CD14-positive monocyte (primary cell): Measurements from ENCODE around the gene NXF3. TPM values are rescaled to one million over a fixed set of nuclear protein-coding genes. Genes with fewer than 3 reads are reported as not detected.
"Not testable (repeated sequence)": the region's sequence is repeated elsewhere in the genome, so short reads cannot be mapped to it uniquely, and the experiment has no call there.

ENCODE experiments used
- DNase-seq, 3 donors: peaks; one replicate each; pipeline ENCODE4 v3.0.0-alpha.2; 2011 to 2022
- H2AFZ ChIP-seq: 2 replicates; pipeline ENCODE4 v1.6.0; 2012; ENCODE audit warnings: mild to moderate bottlenecking, low read depth, low read length, inconsistent platforms; ENCODE audit not compliant: insufficient read depth, poor library complexity, severe bottlenecking
- H3K27ac ChIP-seq, 2 donors: 1 replicate in 1 of 2; 2 replicates in 1 of 2; pipeline ENCODE4 v1.5.1; 2012 to 2013; ENCODE audit warnings: low read length in 2 of 2, control low read depth in 1 of 2, inconsistent platforms in 1 of 2, low read depth in 1 of 2, mild to moderate bottlenecking in 1 of 2
- H3K27me3 ChIP-seq, 2 donors: one replicate each; pipeline versions ENCODE4 v1.6.0 to v1.6.1; 2011 to 2013; ENCODE audit warnings: low read length in 2 of 2; ENCODE audit not compliant: control insufficient read depth in 2 of 2, insufficient read depth in 2 of 2
- H3K36me3 ChIP-seq, 2 donors: replicated peaks in 1 of 2; 1 replicate in 1 of 2; 2 replicates in 1 of 2; pipeline versions ENCODE4 v1.5.1 to v1.6.1; 2012 to 2013; ENCODE audit warnings: low read length in 2 of 2, control low read depth in 1 of 2, inconsistent platforms in 1 of 2, mild to moderate bottlenecking in 1 of 2; ENCODE audit not compliant: insufficient read depth in 2 of 2, control insufficient read depth in 1 of 2
- H3K4me1 ChIP-seq, 2 donors: 1 replicate in 1 of 2; 2 replicates in 1 of 2; pipeline versions ENCODE4 v1.5.1 to v1.6.1; 2012 to 2013; ENCODE audit warnings: low read length in 2 of 2, control low read depth in 1 of 2, inconsistent platforms in 1 of 2, mild to moderate bottlenecking in 1 of 2, moderate library complexity in 1 of 2; ENCODE audit not compliant: insufficient read depth in 2 of 2, control insufficient read depth in 1 of 2
- H3K4me2 ChIP-seq: replicated peaks from 2 replicates; pipeline ENCODE3; 2012; ENCODE audit warnings: low read length, moderate library complexity, mild to moderate bottlenecking; ENCODE audit not compliant: poor library complexity, severe bottlenecking; ENCODE audit errors: extremely low read depth
- H3K4me3 ChIP-seq, 3 experiments: fragments of 200-600 bp in 1 of 3; sonication (generic) in 1 of 3; replicated peaks in 1 of 3; 1 replicate in 2 of 3; 2 replicates in 1 of 3; pipeline ENCODE4 v1.5.1; 2011 to 2013; ENCODE audit warnings: low read length in 3 of 3, mild to moderate bottlenecking in 3 of 3, control low read depth in 2 of 3, low read depth in 2 of 3, inconsistent platforms in 1 of 3, moderate library complexity in 1 of 3
- H3K79me2 ChIP-seq: 2 replicates; pipeline ENCODE4 v1.6.0; 2012; ENCODE audit warnings: mild to moderate bottlenecking, control low read depth, inconsistent platforms, low read length, moderate library complexity; ENCODE audit not compliant: insufficient read depth
- H3K9ac ChIP-seq: 2 replicates; pipeline ENCODE4 v1.6.0; 2017; ENCODE audit warnings: low read length, mild to moderate bottlenecking; ENCODE audit not compliant: insufficient read depth, poor library complexity, severe bottlenecking
- H3K9me3 ChIP-seq, 2 donors: replicated peaks in 1 of 2; 1 replicate in 1 of 2; 2 replicates in 1 of 2; pipeline versions ENCODE4 v1.5.1 to v1.6.1; 2012 to 2013; ENCODE audit warnings: low read length in 2 of 2, control low read depth in 1 of 2; ENCODE audit not compliant: control insufficient read depth in 1 of 2, insufficient read depth in 1 of 2
- H4K20me1 ChIP-seq: 2 replicates; pipeline ENCODE4 v1.6.0; 2012; ENCODE audit warnings: mild to moderate bottlenecking, low read length, control low read depth, moderate library complexity; ENCODE audit not compliant: insufficient read depth
- H3K27ac Mint-ChIP-seq, 7 donors: one replicate each; pipeline ENCODE4 v1.8.0; 2020; ENCODE audit warnings: mild to moderate bottlenecking in 7 of 7, mixed read lengths in 7 of 7, moderate library complexity in 6 of 7, inconsistent platforms in 2 of 7
- H3K27me3 Mint-ChIP-seq, 3 donors: one replicate each; pipeline ENCODE4 v1.8.0; 2021 to 2022; ENCODE audit warnings: low read depth in 3 of 3, mild to moderate bottlenecking in 3 of 3, mixed read lengths in 3 of 3, moderate library complexity in 3 of 3, inconsistent platforms in 1 of 3
- H3K36me3 Mint-ChIP-seq, 2 donors: one replicate each; pipeline ENCODE4 v1.8.0; 2020; ENCODE audit warnings: mixed read lengths in 2 of 2, inconsistent platforms in 1 of 2, mild to moderate bottlenecking in 1 of 2
- H3K4me1 Mint-ChIP-seq: one replicate; pipeline ENCODE4 v1.8.0; 2020; ENCODE audit warnings: mild to moderate bottlenecking, mixed read lengths
- H3K4me3 Mint-ChIP-seq, 2 donors: one replicate each; pipeline ENCODE4 v1.8.0; 2020; ENCODE audit warnings: mild to moderate bottlenecking in 2 of 2, mixed read lengths in 2 of 2, moderate library complexity in 1 of 2
- H3K9me3 Mint-ChIP-seq, 7 donors: one replicate each; pipeline ENCODE4 v1.8.0; 2020 to 2022; ENCODE audit warnings: mixed read lengths in 7 of 7, mild to moderate bottlenecking in 6 of 7, moderate library complexity in 6 of 7, inconsistent platforms in 2 of 7
- WGBS: methylation state at CpG from one replicate; pipeline ENCODE4 v1.1.5; 2013; ENCODE audit warnings: missing lambda C conversion rate; ENCODE audit not compliant: insufficient coverage; 5-methylcytosine and 5-hydroxymethylcytosine counted together
- intact Hi-C, 2 donors: fragments of 100-400 bp; cut with micrococcal nuclease; formaldehyde crosslinking; loops; one replicate each; pipeline versions ENCODE4 v1.15.0 to v1.15.1; 2023
- polyA plus RNA-seq, 3 donors: library from polyadenylated mRNA; depleted of rRNA in 1 of 3; unstranded in 2 of 3; stranded (reverse) in 1 of 3; fragments of 300-500 nt in 2 of 3; fragments of >200 nt in 1 of 3; fragmentation: Illumina TruSeq in 2 of 3; gene quantifications; 1 replicate in 2 of 3; 2 replicates in 1 of 3; pipeline ENCODE4 v1.2.3, GENCODE V29; 2012 to 2021
- TF ChIP-seq, protein P1 (sequence below): fragments of 200-600 bp; IDR thresholded peaks from one replicate; pipeline ENCODE4 v1.8.0; 2022; ENCODE audit warnings: antibody characterized with exemption, mild to moderate bottlenecking

Gene NXF3
- polyA plus RNA-seq, 3 donors: not detected

DNA sequence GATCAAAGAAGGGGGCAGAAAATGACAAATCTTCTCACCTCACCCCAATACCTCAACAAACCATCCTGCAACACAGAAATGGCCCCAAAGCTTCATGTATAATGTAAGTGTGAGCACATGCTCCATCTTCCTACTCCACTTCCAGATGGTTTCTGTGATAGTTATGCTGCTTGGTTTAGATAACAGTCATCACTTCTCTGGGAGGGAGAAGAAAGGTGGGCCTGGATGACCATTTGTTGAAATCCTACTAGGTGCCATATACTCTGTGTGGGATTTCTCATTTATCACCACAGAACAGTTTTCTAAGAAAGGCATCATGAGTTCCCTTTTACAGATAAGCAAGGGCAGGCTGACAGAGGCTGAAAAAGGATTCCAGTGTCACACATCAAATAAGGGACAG is 31.3 kb upstream of the NXF3 start:
- TF ChIP-seq, protein P1, sequence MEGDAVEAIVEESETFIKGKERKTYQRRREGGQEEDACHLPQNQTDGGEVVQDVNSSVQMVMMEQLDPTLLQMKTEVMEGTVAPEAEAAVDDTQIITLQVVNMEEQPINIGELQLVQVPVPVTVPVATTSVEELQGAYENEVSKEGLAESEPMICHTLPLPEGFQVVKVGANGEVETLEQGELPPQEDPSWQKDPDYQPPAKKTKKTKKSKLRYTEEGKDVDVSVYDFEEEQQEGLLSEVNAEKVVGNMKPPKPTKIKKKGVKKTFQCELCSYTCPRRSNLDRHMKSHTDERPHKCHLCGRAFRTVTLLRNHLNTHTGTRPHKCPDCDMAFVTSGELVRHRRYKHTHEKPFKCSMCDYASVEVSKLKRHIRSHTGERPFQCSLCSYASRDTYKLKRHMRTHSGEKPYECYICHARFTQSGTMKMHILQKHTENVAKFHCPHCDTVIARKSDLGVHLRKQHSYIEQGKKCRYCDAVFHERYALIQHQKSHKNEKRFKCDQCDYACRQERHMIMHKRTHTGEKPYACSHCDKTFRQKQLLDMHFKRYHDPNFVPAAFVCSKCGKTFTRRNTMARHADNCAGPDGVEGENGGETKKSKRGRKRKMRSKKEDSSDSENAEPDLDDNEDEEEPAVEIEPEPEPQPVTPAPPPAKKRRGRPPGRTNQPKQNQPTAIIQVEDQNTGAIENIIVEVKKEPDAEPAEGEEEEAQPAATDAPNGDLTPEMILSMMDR: no peak

DNA sequence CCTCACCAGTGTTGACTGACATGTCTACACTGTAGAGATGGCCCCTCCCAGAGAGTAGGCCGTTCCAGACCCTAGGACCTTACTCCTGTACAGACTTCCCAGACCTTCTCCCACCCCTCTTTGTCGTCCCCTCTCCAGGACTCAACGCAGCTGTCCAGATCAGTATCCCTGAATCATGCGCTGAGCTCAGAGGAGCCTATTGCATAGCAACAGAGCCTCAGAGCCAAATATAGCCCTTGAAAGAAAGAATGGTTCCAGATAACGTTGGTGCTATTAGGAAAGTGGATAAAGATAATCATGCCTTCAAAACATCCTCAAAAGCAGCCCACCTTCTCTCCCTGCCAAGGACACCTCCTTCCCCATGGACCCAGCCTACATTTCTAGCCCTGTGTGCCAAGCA is 27.8 kb upstream of the NXF3 start:
- TF ChIP-seq, protein P1: no peak
- Mint-ChIP-seq H3K36me3 (no peaks in the 10 kb centered on the region), H3K4me1 (no peaks in the 10 kb centered on the region), H3K9me3 (peaks cover 0 to 6% (median 0%) of the 10 kb centered on the region in 7 donors), H3K27me3 (peaks cover 2 to 8% (median 3%) of the 10 kb centered on the region in 3 donors), H3K4me3 (no peak overlapping the region), H3K27ac (peak overlapping the region in 1 of 7 donors; percentile 73)
- no peak overlapping the region for H3K4me2 ChIP-seq
- no peaks in the 10 kb centered on the region for H4K20me1 ChIP-seq
- H3K4me3 ChIP-seq: no peak overlapping the region
- no peak overlapping the region for H3K27ac ChIP-seq
- intact Hi-C loops: no loop called here
- no peaks in the 10 kb centered on the region for H3K36me3 ChIP-seq
- no peaks in the 10 kb centered on the region for H3K27me3 ChIP-seq
- no peak overlapping the region for H3K9ac ChIP-seq
- DNase-seq: no peak
- WGBS: no CpG with 5 or more reads among the region's 5 CpGs
- no peaks in the 10 kb centered on the region for H3K79me2 ChIP-seq
- no peak overlapping the region for H2AFZ ChIP-seq
- H3K4me1 ChIP-seq: no peaks in the 10 kb centered on the region
- no peaks in the 10 kb centered on the region for H3K9me3 ChIP-seq

More for the DNA sequence above, 31.3 kb upstream of the NXF3 start:
- Histone ChIP-seq H3K9me3 (no peaks in the 10 kb centered on the region), H3K4me2 (no peak overlapping the region), H4K20me1 (no peaks in the 10 kb centered on the region), H3K79me2 (no peaks in the 10 kb centered on the region), H3K4me3 (no peak overlapping the region), H2AFZ (no peak overlapping the region), H3K9ac (no peak overlapping the region), H3K4me1 (no peaks in the 10 kb centered on the region), H3K27me3 (no peaks in the 10 kb centered on the region), H3K27ac (no peak overlapping the region), H3K36me3 (no peaks in the 10 kb centered on the region)
- peaks cover 0 to 6% (median 2%) of the 10 kb centered on the region in 3 donors for H3K27me3 Mint-ChIP-seq
- intact Hi-C loops: no loop called here
- H3K4me3 Mint-ChIP-seq: no peak overlapping the region
- H3K36me3 Mint-ChIP-seq: no peaks in the 10 kb centered on the region
- no peaks in the 10 kb centered on the region for H3K4me1 Mint-ChIP-seq
- H3K9me3 Mint-ChIP-seq: peaks cover 0 to 3% (median 0%) of the 10 kb centered on the region in 7 donors
- no peak for DNase-seq
- H3K27ac Mint-ChIP-seq: no peak overlapping the region

DNA sequence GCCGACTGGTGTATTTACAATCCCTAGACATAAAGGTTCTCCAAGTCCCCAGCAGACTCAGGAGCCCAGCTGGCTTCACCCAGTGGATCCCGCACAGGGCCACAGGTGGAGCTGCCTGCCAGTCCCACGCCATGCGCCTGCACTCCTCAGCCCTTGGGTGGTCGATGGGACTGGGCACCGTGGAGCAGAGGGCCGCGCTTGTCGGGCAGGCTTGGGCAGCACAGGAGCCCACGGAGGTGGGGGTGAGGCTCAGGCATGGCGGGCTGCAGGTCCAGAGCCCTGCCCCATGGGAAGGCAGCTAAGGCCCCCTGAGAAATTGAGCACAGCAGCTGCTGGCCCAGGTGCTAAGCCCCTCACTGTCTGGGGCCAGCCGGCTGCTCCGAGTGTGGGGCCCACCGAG is 24.0 kb upstream of the NXF3 start:
- intact Hi-C loops, H3K27ac Mint-ChIP-seq, H3K27ac ChIP-seq, H3K27me3 ChIP-seq, H3K4me1 ChIP-seq, H3K9me3 ChIP-seq, H3K4me3 ChIP-seq, H3K79me2 ChIP-seq, H3K4me3 Mint-ChIP-seq, H2AFZ ChIP-seq, DNase-seq, H3K36me3 ChIP-seq, H3K4me2 ChIP-seq, H3K9me3 Mint-ChIP-seq, H3K27me3 Mint-ChIP-seq, H3K36me3 Mint-ChIP-seq, H3K4me1 Mint-ChIP-seq, H3K9ac ChIP-seq, H4K20me1 ChIP-seq: not testable (repeated sequence)
- WGBS: 91% methylated on average over 9 of the region's 14 CpGs
